OCI-LY3 (cell line): ENCODE data around the gene NR1D1.

Experiments
- H2AFZ ChIP-seq: fragments of 200-600, 300-600 bp; shearing (Covaris generic); 2 replicates; pipeline ENCODE4 v1.6.0; 2014; ENCODE audit warnings: antibody characterized with exemption, low read depth, low read length
- H3K27ac ChIP-seq: fragments of 200-600, 300-600 bp; sonication (generic); 2 replicates; pipeline ENCODE4 v1.5.1; 2014; ENCODE audit warnings: mild to moderate bottlenecking, low read length, moderate library complexity, mixed read lengths
- H3K27me3 ChIP-seq: fragments of 200-600, 300-600 bp; sonication (generic); 2 replicates; pipeline ENCODE4 v1.6.1; 2014; ENCODE audit warnings: low read depth, low read length, mixed read lengths
- H3K36me3 ChIP-seq: fragments of 200-600, 300-600 bp; sonication (generic); replicated peaks from 2 replicates; pipeline ENCODE3; 2014; ENCODE audit warnings: low read depth, low read length, mixed read lengths
- H3K4me1 ChIP-seq: fragments of 300-600, 200-600 bp; sonication (generic); 2 replicates; pipeline ENCODE4 v1.6.1; 2014; ENCODE audit warnings: low read length, mixed read lengths
- H3K4me2 ChIP-seq: fragments of 200-600, 300-600 bp; sonication (generic); 2 replicates; pipeline ENCODE4 v1.6.1; 2014; ENCODE audit warnings: low read length, mixed read lengths
- H3K4me3 ChIP-seq: fragments of 300-600, 200-600 bp; sonication (generic); 2 replicates; pipeline ENCODE4 v1.5.1; 2014; ENCODE audit warnings: antibody characterized with exemption, mild to moderate bottlenecking, low read length, moderate library complexity
- H3K79me2 ChIP-seq: fragments of 300-600, 200-600 bp; shearing (Covaris generic); 2 replicates; pipeline ENCODE4 v1.6.1; 2014; ENCODE audit warnings: mild to moderate bottlenecking, low read length, mixed read lengths
- H3K9ac ChIP-seq: fragments of 300-600, 200-600 bp; shearing (Covaris generic); 2 replicates; pipeline ENCODE4 v1.6.0; 2014; ENCODE audit warnings: mild to moderate bottlenecking, low read length, moderate library complexity
- H3K9me3 ChIP-seq: fragments of 200-600, 300-600 bp; shearing (Covaris generic); 2 replicates; pipeline ENCODE4 v1.6.1; 2014; ENCODE audit warnings: low read length, mixed read lengths; ENCODE audit not compliant: insufficient read depth
- H4K20me1 ChIP-seq: fragments of 200-600, 300-600 bp; sonication (generic); 2 replicates; pipeline ENCODE4 v1.6.1; 2016; ENCODE audit warnings: low read length, mixed read lengths; ENCODE audit not compliant: insufficient read depth
- EZH2phosphoT487 ChIP-seq: fragments of 200-600 bp; shearing (Covaris generic); IDR thresholded peaks from 2 replicates; pipeline ENCODE4 v1.6.1; 2018; ENCODE audit warnings: antibody characterized with exemption, mixed run types, low read depth
- TF ChIP-seq, protein P1 (sequence below): fragments of 200-600, 300-600 bp; sonication (generic); IDR thresholded peaks from 2 replicates; pipeline ENCODE4 v1.5.1; 2014; ENCODE audit warnings: antibody characterized with exemption, low read length, low read depth

Gene NR1D1

DNA sequence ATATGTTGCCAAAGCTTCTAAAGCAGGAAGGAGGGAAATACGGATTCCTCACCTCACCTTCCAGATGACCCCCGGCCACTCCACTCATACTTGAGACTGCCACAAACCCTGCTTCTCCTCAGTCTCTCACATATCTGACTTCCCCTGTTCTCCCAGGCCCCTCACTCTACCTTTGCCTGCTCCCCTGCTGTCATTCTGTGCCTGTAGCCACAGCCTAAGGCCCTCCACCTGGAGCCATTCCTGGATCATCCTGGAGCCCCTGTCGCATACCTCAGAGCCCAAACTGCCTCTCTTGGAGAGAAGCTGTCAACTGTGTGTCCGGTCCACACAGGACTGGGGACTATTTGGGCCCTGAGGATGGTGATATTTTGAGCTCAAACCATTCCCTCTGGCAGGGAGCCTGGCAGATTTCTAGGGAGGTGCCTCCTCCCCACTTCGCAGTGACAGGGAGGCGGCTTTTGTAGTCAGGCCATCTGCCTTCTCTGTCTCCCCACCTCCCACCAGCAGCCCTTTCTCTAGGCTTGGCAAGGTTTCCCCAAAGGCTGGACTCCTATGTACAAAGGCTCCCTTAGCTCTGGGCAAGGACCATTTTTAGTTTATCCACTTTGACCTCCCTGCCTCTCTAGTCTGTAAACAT lies 43.9 kb downstream of the NR1D1 start:
- H3K4me2 ChIP-seq: no peak overlapping the region
- no peak overlapping the region for H3K27ac ChIP-seq
- H3K36me3 ChIP-seq: peaks cover 3% of the 10 kb centered on the region
- no peak overlapping the region for H3K4me3 ChIP-seq
- no peak overlapping the region for H3K9ac ChIP-seq
- H3K9me3 ChIP-seq: no peaks in the 10 kb centered on the region
- no peak overlapping the region for H2AFZ ChIP-seq
- peaks cover 11% of the 10 kb centered on the region for H3K4me1 ChIP-seq
- peaks cover 8% of the 10 kb centered on the region for H3K27me3 ChIP-seq
- no peak for TF ChIP-seq EZH2phosphoT487
- TF ChIP-seq, protein P1, sequence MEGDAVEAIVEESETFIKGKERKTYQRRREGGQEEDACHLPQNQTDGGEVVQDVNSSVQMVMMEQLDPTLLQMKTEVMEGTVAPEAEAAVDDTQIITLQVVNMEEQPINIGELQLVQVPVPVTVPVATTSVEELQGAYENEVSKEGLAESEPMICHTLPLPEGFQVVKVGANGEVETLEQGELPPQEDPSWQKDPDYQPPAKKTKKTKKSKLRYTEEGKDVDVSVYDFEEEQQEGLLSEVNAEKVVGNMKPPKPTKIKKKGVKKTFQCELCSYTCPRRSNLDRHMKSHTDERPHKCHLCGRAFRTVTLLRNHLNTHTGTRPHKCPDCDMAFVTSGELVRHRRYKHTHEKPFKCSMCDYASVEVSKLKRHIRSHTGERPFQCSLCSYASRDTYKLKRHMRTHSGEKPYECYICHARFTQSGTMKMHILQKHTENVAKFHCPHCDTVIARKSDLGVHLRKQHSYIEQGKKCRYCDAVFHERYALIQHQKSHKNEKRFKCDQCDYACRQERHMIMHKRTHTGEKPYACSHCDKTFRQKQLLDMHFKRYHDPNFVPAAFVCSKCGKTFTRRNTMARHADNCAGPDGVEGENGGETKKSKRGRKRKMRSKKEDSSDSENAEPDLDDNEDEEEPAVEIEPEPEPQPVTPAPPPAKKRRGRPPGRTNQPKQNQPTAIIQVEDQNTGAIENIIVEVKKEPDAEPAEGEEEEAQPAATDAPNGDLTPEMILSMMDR: no peak
- no peaks in the 10 kb centered on the region for H4K20me1 ChIP-seq
- peaks cover 11% of the 10 kb centered on the region for H3K79me2 ChIP-seq
